ENCODE results near the gene DCAF15. TPM values are rescaled to one million over a fixed set of nuclear protein-coding genes. Genes with fewer than 3 reads are reported as not detected.
"Not testable (repeated sequence)": the region's sequence is repeated elsewhere in the genome, so short reads cannot be mapped to it uniquely, and the experiment has no call there.

Gene DCAF15
- total and polyA plus RNA-seq, 2 donors from 2014 or later: 21.9 to 35.5 TPM

DNA sequence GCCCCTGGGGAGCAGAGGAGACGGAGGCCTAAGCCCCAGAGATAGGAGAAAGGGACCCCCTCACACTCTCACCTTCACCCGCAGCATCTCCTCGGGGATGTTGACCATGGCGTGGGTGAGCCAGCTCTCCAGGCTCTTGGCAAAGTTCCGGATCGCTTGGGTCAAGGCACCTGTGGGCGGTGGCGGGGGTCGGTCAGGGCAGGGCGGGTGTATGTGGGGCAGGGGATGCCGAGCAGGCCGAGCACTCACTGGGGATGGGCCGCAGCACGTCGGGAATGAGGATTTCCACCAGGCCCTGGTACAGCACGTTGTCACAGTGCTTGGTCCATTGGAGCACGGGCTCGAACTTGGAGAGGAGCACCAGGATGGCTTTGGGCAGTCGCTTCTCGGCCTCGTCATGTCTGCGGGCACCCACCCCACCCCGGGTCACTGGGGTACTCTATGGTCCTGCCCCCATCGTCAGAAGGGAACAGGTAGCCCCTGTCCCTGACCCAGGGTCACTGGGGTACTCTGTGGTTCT is 13.1 kb downstream of the DCAF15 start:
- DNase-seq (peak in 1 of 5 donors; percentile 74), FAIRE-seq (no peak)
- intact Hi-C loops (cut with DNase I): no loop called here
- Histone ChIP-seq H3K27ac (ENCODE audit: low read depth in 2 of 2, low read length in 2 of 2) (no peak overlapping the region), H3K4me3 (ENCODE audit: low read length in 3 of 3) (no peak overlapping the region), H3K9ac (ENCODE audit: low read length in 3 of 3) (no peak overlapping the region), H3K4me1 (ENCODE audit: control insufficient read depth in 2 of 3, insufficient read depth in 2 of 3, low read depth in 1 of 3, low read length in 3 of 3) (no peaks in the 10 kb centered on the region), H3K27me3 (ENCODE audit: control insufficient read depth, insufficient read depth, low read length) (no peaks in the 10 kb centered on the region), H3K9me3 (ENCODE audit: control insufficient read depth in 2 of 3, insufficient read depth in 1 of 3, low read length in 3 of 3) (no peaks in the 10 kb centered on the region), H3K36me3 (ENCODE audit: control insufficient read depth in 2 of 3, insufficient read depth in 3 of 3, low read length in 3 of 3) (peaks cover 3 to 38% (median 12%) of the 10 kb centered on the region in 3 donors)
- TF ChIP-seq, protein P1, sequence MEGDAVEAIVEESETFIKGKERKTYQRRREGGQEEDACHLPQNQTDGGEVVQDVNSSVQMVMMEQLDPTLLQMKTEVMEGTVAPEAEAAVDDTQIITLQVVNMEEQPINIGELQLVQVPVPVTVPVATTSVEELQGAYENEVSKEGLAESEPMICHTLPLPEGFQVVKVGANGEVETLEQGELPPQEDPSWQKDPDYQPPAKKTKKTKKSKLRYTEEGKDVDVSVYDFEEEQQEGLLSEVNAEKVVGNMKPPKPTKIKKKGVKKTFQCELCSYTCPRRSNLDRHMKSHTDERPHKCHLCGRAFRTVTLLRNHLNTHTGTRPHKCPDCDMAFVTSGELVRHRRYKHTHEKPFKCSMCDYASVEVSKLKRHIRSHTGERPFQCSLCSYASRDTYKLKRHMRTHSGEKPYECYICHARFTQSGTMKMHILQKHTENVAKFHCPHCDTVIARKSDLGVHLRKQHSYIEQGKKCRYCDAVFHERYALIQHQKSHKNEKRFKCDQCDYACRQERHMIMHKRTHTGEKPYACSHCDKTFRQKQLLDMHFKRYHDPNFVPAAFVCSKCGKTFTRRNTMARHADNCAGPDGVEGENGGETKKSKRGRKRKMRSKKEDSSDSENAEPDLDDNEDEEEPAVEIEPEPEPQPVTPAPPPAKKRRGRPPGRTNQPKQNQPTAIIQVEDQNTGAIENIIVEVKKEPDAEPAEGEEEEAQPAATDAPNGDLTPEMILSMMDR (IDR thresholded peaks at IDR 0.05; ENCODE audit: borderline replicate concordance, extremely low read depth, insufficient read depth): no peak

DNA sequence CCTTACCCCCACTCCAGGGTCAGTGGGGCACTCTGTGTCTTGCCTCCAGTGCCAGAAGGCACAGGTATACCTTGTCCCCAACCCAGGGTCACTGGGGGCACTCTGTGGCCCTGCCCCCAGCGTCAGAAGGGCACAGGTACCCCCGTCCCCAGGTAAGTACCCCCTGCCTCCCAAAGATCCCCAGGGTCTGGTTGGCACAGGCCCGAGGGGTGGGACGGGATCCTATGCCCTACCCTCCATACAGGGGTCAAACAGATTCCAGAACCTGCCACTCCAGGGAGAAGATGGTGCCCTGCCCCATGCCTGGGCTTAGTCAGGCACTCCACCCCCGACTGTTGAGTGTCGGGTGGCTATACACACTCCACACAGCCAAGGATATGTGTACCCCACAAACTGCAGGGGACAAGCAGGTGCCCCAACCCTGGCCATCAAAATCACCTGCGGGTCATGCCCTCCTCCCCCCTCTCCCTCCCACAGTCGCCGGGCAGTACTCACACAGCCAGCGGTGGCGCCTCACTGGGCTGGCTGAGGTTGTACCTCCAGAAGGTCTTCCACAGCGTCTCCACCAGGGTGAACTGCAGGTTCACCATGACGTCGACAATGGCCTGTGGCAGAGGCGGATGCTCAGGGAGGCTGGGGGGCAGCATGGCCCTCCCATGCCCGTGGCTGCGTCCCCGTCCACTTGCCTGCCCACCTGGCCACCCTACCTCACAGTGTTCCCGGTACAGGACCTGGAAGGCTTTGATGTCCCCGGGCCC is 13.8 kb downstream of the DCAF15 start:
- DNase-seq: peak in 2 of 5 donors; percentile 36 to 63

DNA sequence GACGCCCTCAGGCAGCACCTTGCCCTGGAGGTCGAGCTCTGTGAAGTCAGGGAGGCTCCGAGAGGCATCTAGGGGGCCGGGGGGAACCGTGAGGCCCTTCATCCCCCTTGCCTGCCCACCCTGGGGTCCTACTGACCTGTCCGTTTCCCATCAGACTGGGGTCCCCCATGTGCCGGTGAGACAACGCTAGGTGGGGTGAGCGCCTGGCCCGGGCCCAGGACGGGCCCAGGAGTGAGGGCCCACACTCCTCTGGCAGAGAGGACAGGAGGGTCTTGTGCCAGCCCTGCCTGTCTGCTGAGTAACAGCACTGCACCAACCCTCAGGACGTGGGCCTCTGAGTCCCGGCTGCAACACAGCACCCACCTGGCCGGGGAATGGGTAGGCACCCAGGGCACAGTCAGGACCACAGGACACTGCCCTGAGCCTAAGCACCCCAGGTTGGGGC is 14.4 kb downstream of the DCAF15 start:
- intact Hi-C loops (cut with DNase I): no loop called here
- Histone ChIP-seq H3K4me3 (ENCODE audit: low read length in 3 of 3) (no peak overlapping the region), H3K27me3 (ENCODE audit: control insufficient read depth, insufficient read depth, low read length) (no peaks in the 10 kb centered on the region), H3K9ac (ENCODE audit: low read length in 3 of 3) (no peak overlapping the region), H3K36me3 (ENCODE audit: control insufficient read depth in 2 of 3, insufficient read depth in 3 of 3, low read length in 3 of 3) (peaks cover 3 to 38% (median 10%) of the 10 kb centered on the region in 3 donors), H3K9me3 (ENCODE audit: control insufficient read depth in 2 of 3, insufficient read depth in 1 of 3, low read length in 3 of 3) (no peaks in the 10 kb centered on the region), H3K4me1 (ENCODE audit: control insufficient read depth in 2 of 3, insufficient read depth in 2 of 3, low read depth in 1 of 3, low read length in 3 of 3) (no peaks in the 10 kb centered on the region), H3K27ac (ENCODE audit: low read depth in 2 of 2, low read length in 2 of 2) (no peak overlapping the region)
- peak in 1 of 5 donors; percentile 67 for DNase-seq
- FAIRE-seq: no peak
- TF ChIP-seq, protein P1 (IDR thresholded peaks at IDR 0.05; ENCODE audit: borderline replicate concordance, extremely low read depth, insufficient read depth): no peak

More for the DNA sequence above, 13.8 kb downstream of the DCAF15 start:
- peaks cover 3 to 38% (median 10%) of the 10 kb centered on the region in 3 donors for H3K36me3 ChIP-seq (ENCODE audit: control insufficient read depth in 2 of 3, insufficient read depth in 3 of 3, low read length in 3 of 3)
- H3K9me3 ChIP-seq (ENCODE audit: control insufficient read depth in 2 of 3, insufficient read depth in 1 of 3, low read length in 3 of 3): no peaks in the 10 kb centered on the region
- TF ChIP-seq, protein P1 (IDR thresholded peaks at IDR 0.05; ENCODE audit: borderline replicate concordance, extremely low read depth, insufficient read depth): no peak
- H3K4me3 ChIP-seq (ENCODE audit: low read length in 3 of 3): no peak overlapping the region
- H3K4me1 ChIP-seq (ENCODE audit: control insufficient read depth in 2 of 3, insufficient read depth in 2 of 3, low read depth in 1 of 3, low read length in 3 of 3): no peaks in the 10 kb centered on the region
- intact Hi-C loops (cut with DNase I): no loop called here
- no peaks in the 10 kb centered on the region for H3K27me3 ChIP-seq (ENCODE audit: control insufficient read depth, insufficient read depth, low read length)
- no peak overlapping the region for H3K9ac ChIP-seq (ENCODE audit: low read length in 3 of 3)
- H3K27ac ChIP-seq (ENCODE audit: low read depth in 2 of 2, low read length in 2 of 2): no peak overlapping the region
- no peak for FAIRE-seq

DNA sequence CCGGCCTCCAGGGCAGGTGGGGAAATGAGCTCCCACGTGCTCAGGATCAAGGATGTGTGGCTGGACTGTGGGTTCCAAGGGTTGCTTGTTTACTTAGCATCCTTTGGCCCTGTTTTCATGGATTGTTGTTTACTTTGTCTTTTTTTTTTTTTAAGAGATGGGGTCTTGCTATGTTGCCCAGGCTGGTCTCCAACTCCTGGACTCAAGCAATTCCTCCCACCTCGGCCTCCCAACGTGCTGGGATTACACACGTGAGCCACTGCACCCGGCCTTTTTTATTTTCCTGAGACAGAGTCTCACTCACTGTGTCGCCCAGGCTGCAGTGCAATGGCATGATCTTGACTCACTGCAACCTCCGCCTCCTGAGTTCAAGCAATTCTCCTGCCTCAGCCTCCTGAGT is 14.9 kb downstream of the DCAF15 start:
- intact Hi-C loops (cut with DNase I); H3K4me3 ChIP-seq (ENCODE audit: low read length in 3 of 3); FAIRE-seq; H3K9ac ChIP-seq (ENCODE audit: low read length in 3 of 3); H3K9me3 ChIP-seq (ENCODE audit: control insufficient read depth in 2 of 3, insufficient read depth in 1 of 3, low read length in 3 of 3); DNase-seq; H3K27me3 ChIP-seq (ENCODE audit: control insufficient read depth, insufficient read depth, low read length); H3K27ac ChIP-seq (ENCODE audit: low read depth in 2 of 2, low read length in 2 of 2); H3K4me1 ChIP-seq (ENCODE audit: control insufficient read depth in 2 of 3, insufficient read depth in 2 of 3, low read depth in 1 of 3, low read length in 3 of 3): not testable (repeated sequence)
- peaks cover 3 to 39% (median 10%) of the 10 kb centered on the region in 3 donors for H3K36me3 ChIP-seq (ENCODE audit: control insufficient read depth in 2 of 3, insufficient read depth in 3 of 3, low read length in 3 of 3)

All from kidney (tissue), 14 donors.